HEK293T (cell line): ENCODE measurements around the gene SRA1.
"Not testable (repeated sequence)": the region's sequence is repeated elsewhere in the genome, so short reads cannot be mapped to it uniquely, and the experiment has no call there.

ENCODE experiments used
- CTCF ChIA-PET: fragments of 350-600 bp; formaldehyde crosslinking; extraction: SDS; loops from one replicate; lab custom pipeline; 2021; ENCODE audit warnings: antibody characterized with exemption, inconsistent platforms; lab: Yijun Ruan, JAX
- POLR2A ChIA-PET: fragments of 350-600 bp; formaldehyde crosslinking; extraction: SDS; loops from one replicate; lab custom pipeline; 2020; ENCODE audit warnings: antibody characterized with exemption, inconsistent platforms; lab: Yijun Ruan, JAX
- DNase-seq: peaks from one replicate; pipeline ENCODE4 v3.0.0; 2012; ENCODE audit warnings: mixed read lengths; ENCODE audit errors: extremely low spot score
- ARNT ChIP-seq: fragments of 450-650 bp; IDR thresholded peaks from 2 replicates; pipeline ENCODE4 v1.6.1; 2017; ENCODE audit warnings: mild to moderate bottlenecking
- BHLHE40 ChIP-seq: fragments of 450-650 bp; IDR thresholded peaks from 2 replicates; pipeline ENCODE4 v1.6.1; 2016; ENCODE audit warnings: mild to moderate bottlenecking, moderate library complexity, borderline replicate concordance
- CTBP1 ChIP-seq: fragments of 450-650 bp; IDR thresholded peaks from 2 replicates; pipeline ENCODE4 v1.6.1; 2016; ENCODE audit warnings: borderline replicate concordance
- ELF4 ChIP-seq: fragments of 450-650 bp; IDR thresholded peaks from 2 replicates; pipeline ENCODE4 v1.6.1; 2017; ENCODE audit warnings: antibody characterized with exemption
- FOXA1 ChIP-seq: fragments of 450-650 bp; IDR thresholded peaks from 2 replicates; pipeline ENCODE4 v1.6.1; 2016; ENCODE audit warnings: mild to moderate bottlenecking
- FOXK2 ChIP-seq: fragments of 450-650 bp; IDR thresholded peaks from 2 replicates; pipeline ENCODE4 v1.6.1; 2016; ENCODE audit warnings: mild to moderate bottlenecking
- FOXM1 ChIP-seq: fragments of 450-650 bp; IDR thresholded peaks from 2 replicates; pipeline ENCODE4 v1.6.1; 2017; ENCODE audit warnings: mild to moderate bottlenecking, borderline replicate concordance
- HDGF ChIP-seq: fragments of 450-650 bp; IDR thresholded peaks from 2 replicates; pipeline ENCODE4 v1.6.1; 2017; ENCODE audit warnings: antibody characterized with exemption, borderline replicate concordance
- L3MBTL2 ChIP-seq: fragments of 450-650 bp; conservative IDR thresholded peaks from 2 replicates; pipeline ENCODE4 v1.6.1; 2016; ENCODE audit warnings: mild to moderate bottlenecking
- LEF1 ChIP-seq: fragments of 450-650 bp; IDR thresholded peaks from 2 replicates; pipeline ENCODE4 v1.6.1; 2017; ENCODE audit warnings: mild to moderate bottlenecking, borderline replicate concordance
- NFRKB ChIP-seq: fragments of 450-650 bp; IDR thresholded peaks from 2 replicates; pipeline ENCODE4 v1.6.1; 2016; ENCODE audit warnings: mild to moderate bottlenecking, moderate library complexity
- PKNOX1 ChIP-seq: fragments of 450-650 bp; IDR thresholded peaks from 2 replicates; pipeline ENCODE4 v1.6.1; 2016
- SP1 ChIP-seq: fragments of 450-650 bp; IDR thresholded peaks from 2 replicates; pipeline ENCODE4 v1.6.1; 2017
- SUZ12 ChIP-seq: fragments of 450-650 bp; IDR thresholded peaks from 2 replicates; pipeline ENCODE4 v1.6.1; 2016; ENCODE audit warnings: mild to moderate bottlenecking
- TARDBP ChIP-seq: fragments of 450-650 bp; IDR thresholded peaks from 2 replicates; pipeline ENCODE4 v1.6.1; 2016
- ZNF384 ChIP-seq: fragments of 450-650 bp; IDR thresholded peaks from 2 replicates; pipeline ENCODE4 v1.6.1; 2016

Gene SRA1

GRCh38 chr5:140588311-140589070, 31.2 kb upstream of the SRA1 start:
- no peak for DNase-seq
- CTCF ChIA-PET: interaction anchor here (0.5 kb wide), 1 partner anchor 46 kb away, joined by 4 read pairs; no protein-coding TSS in a partner anchor
- POLR2A ChIA-PET: no interaction called here
- TF ChIP-seq LEF1: no peak
- no peak for TF ChIP-seq L3MBTL2
- TF ChIP-seq PKNOX1: no peak
- no peak for TF ChIP-seq SUZ12
- no peak for TF ChIP-seq ELF4
- no peak for TF ChIP-seq HDGF
- no peak for TF ChIP-seq FOXK2

GRCh38 chr5:140587495-140587894, 30.2 kb upstream of the SRA1 start:
- ChIA-PET POLR2A (no interaction called here), CTCF (no interaction called here)

GRCh38 chr5:140579188-140579747, 22.0 kb upstream of the SRA1 start:
- CTCF ChIA-PET, POLR2A ChIA-PET, DNase-seq: not testable (repeated sequence)

More at GRCh38 chr5:140587495-140587894, 30.2 kb upstream of the SRA1 start:
- TF ChIP-seq TARDBP (no peak), HDGF (no peak), CTBP1 (no peak), FOXA1 (no peak), SUZ12 (no peak), SP1 (no peak), PKNOX1 (no peak), ARNT (no peak), FOXM1 (no peak), L3MBTL2 (no peak), FOXK2 (no peak), ELF4 (no peak), LEF1 (no peak), NFRKB (no peak), BHLHE40 (no peak), ZNF384 (no peak)
- no peak for DNase-seq

- no peak for DNase-seq
- CTCF ChIA-PET: interaction anchor here (0.6 kb wide), 1 partner anchor 460 kb away, joined by 3 read pairs; no protein-coding TSS in a partner anchor
- peak; percentile 22; the same call in 1 of the 2 replicates for TF ChIP-seq PKNOX1
- TF ChIP-seq FOXA1: no peak
- POLR2A ChIA-PET: interaction anchor here (0.6 to 1.3 kb wide), 2 partner anchors 11 to 19 kb away, joined by 3 read pairs; partner anchors contain the start of gene SRA1
Measured at GRCh38 chr5:140576776-140577201, 19.5 kb upstream of the SRA1 start.

- TF ChIP-seq NFRKB (no peak), ARNT (no peak), SUZ12 (no peak), PKNOX1 (no peak), FOXA1 (no peak), ELF4 (no peak), L3MBTL2 (no peak), ZNF384 (no peak), SP1 (no peak), LEF1 (no peak), HDGF (no peak), FOXK2 (no peak), FOXM1 (no peak), TARDBP (no peak), BHLHE40 (no peak), CTBP1 (no peak)
- peak; percentile 35 for DNase-seq
- ChIA-PET CTCF (no interaction called here), POLR2A (interaction anchor here (1.3 kb wide), 1 partner anchor 18 kb away, joined by 3 read pairs; the partner anchor contains the start of gene SRA1)
Measured at GRCh38 chr5:140575309-140575708, 18.0 kb upstream of the SRA1 start.

GRCh38 chr5:140574165-140574564, 16.9 kb upstream of the SRA1 start:
- no peak for DNase-seq
- ChIA-PET CTCF (interaction anchor here (1.0 kb wide), 1 partner anchor 73 kb away, joined by 5 read pairs; the partner anchor contains the start of genes IK and NDUFA2), POLR2A (interaction anchor here (1.4 to 1.5 kb wide), 3 partner anchors 8 to 66 kb away, joined by 3 to 5 read pairs (median 3); partner anchors contain the start of gene APBB3)
- TF ChIP-seq NFRKB (no peak), LEF1 (no peak), FOXA1 (no peak), SUZ12 (no peak), L3MBTL2 (no peak), ELF4 (no peak), TARDBP (no peak), SP1 (no peak), FOXM1 (no peak)
